Measurements from ENCODE around the gene THSD4.

THSD4 gene

DNA sequence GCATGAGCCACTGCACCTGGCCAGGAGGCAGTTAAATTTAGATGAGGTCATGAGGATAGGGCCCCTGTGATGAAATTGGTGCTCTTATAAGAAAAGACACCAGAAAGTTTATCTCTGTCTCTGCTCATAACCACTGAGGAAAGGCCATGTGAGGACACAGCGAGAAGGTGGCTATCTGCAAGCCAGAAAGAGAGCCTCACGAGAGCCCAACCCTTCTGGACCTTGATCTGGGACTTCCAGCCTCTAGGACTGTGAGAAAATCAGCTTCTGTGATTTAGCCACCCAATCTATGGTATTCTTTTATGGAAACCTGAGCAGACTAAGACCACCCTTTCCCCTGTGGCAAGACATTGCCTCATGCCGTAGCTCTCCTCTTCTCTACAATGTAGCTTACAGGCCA, 337.6 kb downstream of the THSD4 start:
- Histone ChIP-seq H3K9me2 (replicated peaks; ENCODE audit: control insufficient read depth, low read length) (no peaks in the 10 kb centered on the region), H3K27ac (ENCODE audit: low read depth, low read length) (no peak overlapping the region), H3K79me2 (ENCODE audit: control insufficient read depth, low read length) (no peaks in the 10 kb centered on the region), H3K4me2 (ENCODE audit: low read length) (no peak overlapping the region), H3K4me3 (ENCODE audit: low read length) (no peak overlapping the region), H4K20me1 (ENCODE audit: control insufficient read depth, insufficient read depth, low read depth, low read length) (no peaks in the 10 kb centered on the region), H3F3A (ENCODE audit: control insufficient read depth, insufficient read depth) (no peaks in the 10 kb centered on the region), H3K4me1 (ENCODE audit: control insufficient read depth, low read length) (no peaks in the 10 kb centered on the region), H3K9me3 (ENCODE audit: control insufficient read depth, insufficient read depth, low read length) (no peaks in the 10 kb centered on the region), H3K36me3 (ENCODE audit: control insufficient read depth, low read length) (no peaks in the 10 kb centered on the region), H3K27me3 (ENCODE audit: control insufficient read depth, low read length) (no peaks in the 10 kb centered on the region)
- no peak for TF ChIP-seq EZH2phosphoT487 (IDR thresholded peaks at IDR 0.05; ENCODE audit: borderline replicate concordance, low read length)
- TF ChIP-seq, protein P1, sequence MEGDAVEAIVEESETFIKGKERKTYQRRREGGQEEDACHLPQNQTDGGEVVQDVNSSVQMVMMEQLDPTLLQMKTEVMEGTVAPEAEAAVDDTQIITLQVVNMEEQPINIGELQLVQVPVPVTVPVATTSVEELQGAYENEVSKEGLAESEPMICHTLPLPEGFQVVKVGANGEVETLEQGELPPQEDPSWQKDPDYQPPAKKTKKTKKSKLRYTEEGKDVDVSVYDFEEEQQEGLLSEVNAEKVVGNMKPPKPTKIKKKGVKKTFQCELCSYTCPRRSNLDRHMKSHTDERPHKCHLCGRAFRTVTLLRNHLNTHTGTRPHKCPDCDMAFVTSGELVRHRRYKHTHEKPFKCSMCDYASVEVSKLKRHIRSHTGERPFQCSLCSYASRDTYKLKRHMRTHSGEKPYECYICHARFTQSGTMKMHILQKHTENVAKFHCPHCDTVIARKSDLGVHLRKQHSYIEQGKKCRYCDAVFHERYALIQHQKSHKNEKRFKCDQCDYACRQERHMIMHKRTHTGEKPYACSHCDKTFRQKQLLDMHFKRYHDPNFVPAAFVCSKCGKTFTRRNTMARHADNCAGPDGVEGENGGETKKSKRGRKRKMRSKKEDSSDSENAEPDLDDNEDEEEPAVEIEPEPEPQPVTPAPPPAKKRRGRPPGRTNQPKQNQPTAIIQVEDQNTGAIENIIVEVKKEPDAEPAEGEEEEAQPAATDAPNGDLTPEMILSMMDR (IDR thresholded peaks at IDR 0.05; ENCODE audit: low read depth, low read length, poor library complexity, severe bottlenecking): no peak

- H3K9me2 ChIP-seq (replicated peaks; ENCODE audit: control insufficient read depth, low read length): no peaks in the 10 kb centered on the region
- H3K36me3 ChIP-seq (ENCODE audit: control insufficient read depth, low read length): no peaks in the 10 kb centered on the region
- H3K4me1 ChIP-seq (ENCODE audit: control insufficient read depth, low read length): no peaks in the 10 kb centered on the region
- H3K9me3 ChIP-seq (ENCODE audit: control insufficient read depth, insufficient read depth, low read length): no peaks in the 10 kb centered on the region
- TF ChIP-seq, protein P1 (IDR thresholded peaks at IDR 0.05; ENCODE audit: low read depth, low read length, poor library complexity, severe bottlenecking): no peak
- no peak for TF ChIP-seq EZH2phosphoT487 (IDR thresholded peaks at IDR 0.05; ENCODE audit: borderline replicate concordance, low read length)
- H3K4me2 ChIP-seq (ENCODE audit: low read length): no peak overlapping the region
- H3K27me3 ChIP-seq (ENCODE audit: control insufficient read depth, low read length): no peaks in the 10 kb centered on the region
- H3K27ac ChIP-seq (ENCODE audit: low read depth, low read length): no peak overlapping the region
- H3F3A ChIP-seq (ENCODE audit: control insufficient read depth, insufficient read depth): no peaks in the 10 kb centered on the region
- no peaks in the 10 kb centered on the region for H3K79me2 ChIP-seq (ENCODE audit: control insufficient read depth, low read length)
- H4K20me1 ChIP-seq (ENCODE audit: control insufficient read depth, insufficient read depth, low read depth, low read length): no peaks in the 10 kb centered on the region
- no peak overlapping the region for H3K4me3 ChIP-seq (ENCODE audit: low read length)
Measured at GRCh38 chr15:71454462-71454996, 339.3 kb downstream of the THSD4 start.

DNA sequence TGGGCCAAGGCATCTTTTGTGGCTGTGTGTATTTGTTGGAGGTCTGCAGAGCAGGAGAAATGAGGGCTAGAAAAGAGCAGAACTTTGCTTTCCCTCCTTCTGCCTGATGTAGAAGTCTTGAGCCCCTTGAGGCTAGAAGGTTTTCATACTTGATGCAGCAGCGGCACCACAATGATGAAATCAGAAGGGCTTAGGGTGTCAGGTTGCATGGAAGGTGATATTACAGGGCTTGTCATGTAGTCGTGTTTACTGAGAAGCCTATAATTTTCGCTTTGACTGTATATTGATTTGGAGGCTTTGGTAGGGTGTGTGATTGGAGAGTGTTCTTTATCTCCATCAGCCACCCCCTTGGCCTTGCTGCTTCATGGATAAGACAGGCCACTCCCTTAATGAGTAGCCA, 339.8 kb downstream of the THSD4 start:
- H3K9me2 ChIP-seq (replicated peaks; ENCODE audit: control insufficient read depth, low read length): no peaks in the 10 kb centered on the region
- H3K4me2 ChIP-seq (ENCODE audit: low read length): no peak overlapping the region
- H3K79me2 ChIP-seq (ENCODE audit: control insufficient read depth, low read length): no peaks in the 10 kb centered on the region
- H3F3A ChIP-seq (ENCODE audit: control insufficient read depth, insufficient read depth): no peaks in the 10 kb centered on the region
- no peaks in the 10 kb centered on the region for H4K20me1 ChIP-seq (ENCODE audit: control insufficient read depth, insufficient read depth, low read depth, low read length)
- TF ChIP-seq EZH2phosphoT487 (IDR thresholded peaks at IDR 0.05; ENCODE audit: borderline replicate concordance, low read length): no peak
- TF ChIP-seq, protein P1 (IDR thresholded peaks at IDR 0.05; ENCODE audit: low read depth, low read length, poor library complexity, severe bottlenecking): no peak
- no peaks in the 10 kb centered on the region for H3K27me3 ChIP-seq (ENCODE audit: control insufficient read depth, low read length)
- no peaks in the 10 kb centered on the region for H3K9me3 ChIP-seq (ENCODE audit: control insufficient read depth, insufficient read depth, low read length)
- no peak overlapping the region for H3K4me3 ChIP-seq (ENCODE audit: low read length)
- H3K27ac ChIP-seq (ENCODE audit: low read depth, low read length): no peak overlapping the region
- no peaks in the 10 kb centered on the region for H3K4me1 ChIP-seq (ENCODE audit: control insufficient read depth, low read length)
- H3K36me3 ChIP-seq (ENCODE audit: control insufficient read depth, low read length): no peaks in the 10 kb centered on the region
